Measurements from ENCODE around the gene TAF1B. TPM values are rescaled to one million over a fixed set of nuclear protein-coding genes. Genes with fewer than 3 reads are reported as not detected.

Gene TAF1B
- total and polyA plus RNA-seq, 10 of the 15 experiments (the other 5 are each of a cell fraction or from before 2014, with no cell fraction given), result 8.1 to 18.3 (median 12.4) TPM

DNA sequence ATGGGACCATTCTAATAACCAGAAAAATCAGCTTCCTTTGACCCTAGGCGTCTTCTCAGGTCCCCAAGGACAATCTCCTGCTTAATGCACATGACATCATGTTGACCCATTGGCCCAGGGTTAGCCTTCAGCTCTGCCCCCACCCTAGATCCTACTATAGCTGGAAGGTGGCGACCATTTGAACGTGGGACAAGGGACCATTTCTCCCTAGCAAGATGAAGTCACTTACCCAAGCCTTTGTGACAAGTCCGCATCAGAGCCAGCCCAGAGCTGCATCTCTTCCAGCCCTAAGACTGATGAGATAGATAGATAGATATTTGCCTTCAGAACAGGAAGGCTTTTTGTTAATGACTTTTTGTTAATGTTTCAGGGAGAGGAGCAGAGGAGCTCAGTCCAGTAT lies 28.2 kb upstream of the TAF1B start (continued):
- TF ChIP-seq, protein P1, sequence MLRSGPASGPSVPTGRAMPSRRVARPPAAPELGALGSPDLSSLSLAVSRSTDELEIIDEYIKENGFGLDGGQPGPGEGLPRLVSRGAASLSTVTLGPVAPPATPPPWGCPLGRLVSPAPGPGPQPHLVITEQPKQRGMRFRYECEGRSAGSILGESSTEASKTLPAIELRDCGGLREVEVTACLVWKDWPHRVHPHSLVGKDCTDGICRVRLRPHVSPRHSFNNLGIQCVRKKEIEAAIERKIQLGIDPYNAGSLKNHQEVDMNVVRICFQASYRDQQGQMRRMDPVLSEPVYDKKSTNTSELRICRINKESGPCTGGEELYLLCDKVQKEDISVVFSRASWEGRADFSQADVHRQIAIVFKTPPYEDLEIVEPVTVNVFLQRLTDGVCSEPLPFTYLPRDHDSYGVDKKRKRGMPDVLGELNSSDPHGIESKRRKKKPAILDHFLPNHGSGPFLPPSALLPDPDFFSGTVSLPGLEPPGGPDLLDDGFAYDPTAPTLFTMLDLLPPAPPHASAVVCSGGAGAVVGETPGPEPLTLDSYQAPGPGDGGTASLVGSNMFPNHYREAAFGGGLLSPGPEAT (IDR thresholded peaks at IDR 0.05; ENCODE audit: low read depth), result no peak
- TF ChIP-seq HDAC6 (IDR thresholded peaks at IDR 0.05; ENCODE audit: unreplicated experiment) (no peak), MXI1 (IDR thresholded peaks at IDR 0.05; ENCODE audit: low read depth, low read length) (no peak), RAD51 (IDR thresholded peaks at IDR 0.05) (no peak), RB1 (IDR thresholded peaks at IDR 0.05; ENCODE audit: borderline replicate concordance) (no peak)
- TF ChIP-seq, protein P2, sequence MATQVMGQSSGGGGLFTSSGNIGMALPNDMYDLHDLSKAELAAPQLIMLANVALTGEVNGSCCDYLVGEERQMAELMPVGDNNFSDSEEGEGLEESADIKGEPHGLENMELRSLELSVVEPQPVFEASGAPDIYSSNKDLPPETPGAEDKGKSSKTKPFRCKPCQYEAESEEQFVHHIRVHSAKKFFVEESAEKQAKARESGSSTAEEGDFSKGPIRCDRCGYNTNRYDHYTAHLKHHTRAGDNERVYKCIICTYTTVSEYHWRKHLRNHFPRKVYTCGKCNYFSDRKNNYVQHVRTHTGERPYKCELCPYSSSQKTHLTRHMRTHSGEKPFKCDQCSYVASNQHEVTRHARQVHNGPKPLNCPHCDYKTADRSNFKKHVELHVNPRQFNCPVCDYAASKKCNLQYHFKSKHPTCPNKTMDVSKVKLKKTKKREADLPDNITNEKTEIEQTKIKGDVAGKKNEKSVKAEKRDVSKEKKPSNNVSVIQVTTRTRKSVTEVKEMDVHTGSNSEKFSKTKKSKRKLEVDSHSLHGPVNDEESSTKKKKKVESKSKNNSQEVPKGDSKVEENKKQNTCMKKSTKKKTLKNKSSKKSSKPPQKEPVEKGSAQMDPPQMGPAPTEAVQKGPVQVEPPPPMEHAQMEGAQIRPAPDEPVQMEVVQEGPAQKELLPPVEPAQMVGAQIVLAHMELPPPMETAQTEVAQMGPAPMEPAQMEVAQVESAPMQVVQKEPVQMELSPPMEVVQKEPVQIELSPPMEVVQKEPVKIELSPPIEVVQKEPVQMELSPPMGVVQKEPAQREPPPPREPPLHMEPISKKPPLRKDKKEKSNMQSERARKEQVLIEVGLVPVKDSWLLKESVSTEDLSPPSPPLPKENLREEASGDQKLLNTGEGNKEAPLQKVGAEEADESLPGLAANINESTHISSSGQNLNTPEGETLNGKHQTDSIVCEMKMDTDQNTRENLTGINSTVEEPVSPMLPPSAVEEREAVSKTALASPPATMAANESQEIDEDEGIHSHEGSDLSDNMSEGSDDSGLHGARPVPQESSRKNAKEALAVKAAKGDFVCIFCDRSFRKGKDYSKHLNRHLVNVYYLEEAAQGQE (IDR thresholded peaks at IDR 0.05; ENCODE audit: low read depth, low read length), result no peak

DNA sequence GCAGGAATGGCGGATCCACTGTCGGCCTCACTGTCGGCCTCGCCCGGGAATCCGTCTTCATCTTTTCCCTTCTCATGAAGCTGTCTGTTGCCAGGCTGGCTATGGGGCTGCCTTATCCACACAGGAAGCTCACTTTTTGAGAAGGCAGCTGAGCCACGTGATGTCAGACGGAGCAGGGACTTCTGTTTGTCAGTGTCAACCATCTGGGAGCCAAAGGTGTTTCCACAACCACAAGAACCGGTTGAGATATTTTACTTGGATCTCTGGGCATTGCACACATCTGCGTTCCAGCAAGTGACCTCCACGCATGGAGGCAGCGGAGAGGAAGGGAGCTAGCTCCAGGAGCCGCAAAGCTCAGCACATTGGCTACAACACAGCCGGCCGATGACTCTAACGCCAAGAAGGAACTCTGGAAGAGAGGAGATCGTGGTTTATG lies 27.4 kb upstream of the TAF1B start:
- ChIA-PET RAD21 (ENCODE audit: unreplicated experiment) (interaction anchor here (0.8 to 4.5 kb wide), 5 partner anchors 16 to 232 kb away, joined by 3 to 37 read pairs (median 27); no protein-coding TSS in a partner anchor), SMC1A (ENCODE audit: uncharacterized antibody, unreplicated experiment) (interaction anchor here (0.7 to 4.7 kb wide), 14 partner anchors 14 to 241 kb away, joined by 3 to 39 read pairs (median 4); no protein-coding TSS in a partner anchor), POLR2A (no interaction called here), CTCF (interaction anchor here (1.1 to 6.3 kb wide), 14 partner anchors 9 to 257 kb away, joined by 3 to 82 read pairs (median 14); partner anchors contain the start of gene TAF1B)
- Histone ChIP-seq H3K4me3 (no peak overlapping the region), H3K4me1 (ENCODE audit: control insufficient read depth, insufficient read depth, low read length) (no peaks in the 10 kb centered on the region), H3K27ac (ENCODE audit: control insufficient read depth, insufficient read depth) (no peak overlapping the region), H3K79me2 (ENCODE audit: control insufficient read depth, insufficient read depth, low read length) (no peaks in the 10 kb centered on the region), H3K27me3 (replicated peaks in 1 of 2; ENCODE audit: control insufficient read depth in 2 of 2, insufficient read depth in 2 of 2, low read length in 1 of 2) (no peaks in the 10 kb centered on the region; a peak in 2 of 4 replicates), H4K20me1 (ENCODE audit: control insufficient read depth, insufficient read depth) (no peaks in the 10 kb centered on the region), H3K9ac (ENCODE audit: control insufficient read depth, insufficient read depth, low read length) (no peak overlapping the region), H3K4me2 (ENCODE audit: control insufficient read depth, insufficient read depth) (no peak overlapping the region), H3K9me3 (replicated peaks; ENCODE audit: control insufficient read depth, insufficient read depth, low read length) (no peaks in the 10 kb centered on the region), H3K36me3 (ENCODE audit: control insufficient read depth in 2 of 2, insufficient read depth in 2 of 2, low read length in 1 of 2) (no peaks in the 10 kb centered on the region), H2AFZ (ENCODE audit: control insufficient read depth, low read depth, low read length) (no peak overlapping the region)
- FAIRE-seq (no peak), DNase-seq (ENCODE audit: low read depth, low spot score) (no peak), ATAC-seq (no peak)
- BruUV-seq (replicated peaks), result no TSS peak
- 76% methylated on average over 17 of the region's 17 CpGs for WGBS (ENCODE audit: insufficient coverage, insufficient replicate concordance, low lambda C conversion rate, missing lambda C conversion rate)
- intact Hi-C loops (cut with micrococcal nuclease; ENCODE audit: unreplicated experiment), result loop anchor here (10.0 kb wide), 1 partner anchor 619 kb away; no protein-coding TSS in a partner anchor
- in situ Hi-C loops (cut with MboI), result loop anchor here (10.0 kb wide), 1 partner anchor 619 kb away; no protein-coding TSS in a partner anchor
- TF ChIP-seq, protein P3, sequence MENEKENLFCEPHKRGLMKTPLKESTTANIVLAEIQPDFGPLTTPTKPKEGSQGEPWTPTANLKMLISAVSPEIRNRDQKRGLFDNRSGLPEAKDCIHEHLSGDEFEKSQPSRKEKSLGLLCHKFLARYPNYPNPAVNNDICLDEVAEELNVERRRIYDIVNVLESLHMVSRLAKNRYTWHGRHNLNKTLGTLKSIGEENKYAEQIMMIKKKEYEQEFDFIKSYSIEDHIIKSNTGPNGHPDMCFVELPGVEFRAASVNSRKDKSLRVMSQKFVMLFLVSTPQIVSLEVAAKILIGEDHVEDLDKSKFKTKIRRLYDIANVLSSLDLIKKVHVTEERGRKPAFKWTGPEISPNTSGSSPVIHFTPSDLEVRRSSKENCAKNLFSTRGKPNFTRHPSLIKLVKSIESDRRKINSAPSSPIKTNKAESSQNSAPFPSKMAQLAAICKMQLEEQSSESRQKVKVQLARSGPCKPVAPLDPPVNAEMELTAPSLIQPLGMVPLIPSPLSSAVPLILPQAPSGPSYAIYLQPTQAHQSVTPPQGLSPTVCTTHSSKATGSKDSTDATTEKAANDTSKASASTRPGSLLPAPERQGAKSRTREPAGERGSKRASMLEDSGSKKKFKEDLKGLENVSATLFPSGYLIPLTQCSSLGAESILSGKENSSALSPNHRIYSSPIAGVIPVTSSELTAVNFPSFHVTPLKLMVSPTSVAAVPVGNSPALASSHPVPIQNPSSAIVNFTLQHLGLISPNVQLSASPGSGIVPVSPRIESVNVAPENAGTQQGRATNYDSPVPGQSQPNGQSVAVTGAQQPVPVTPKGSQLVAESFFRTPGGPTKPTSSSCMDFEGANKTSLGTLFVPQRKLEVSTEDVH (IDR thresholded peaks at IDR 0.05; ENCODE audit: low read depth, partially characterized antibody), result no peak
- no peak for TF ChIP-seq BACH1 (IDR thresholded peaks at IDR 0.05; ENCODE audit: borderline replicate concordance)
- TF ChIP-seq, protein P4, sequence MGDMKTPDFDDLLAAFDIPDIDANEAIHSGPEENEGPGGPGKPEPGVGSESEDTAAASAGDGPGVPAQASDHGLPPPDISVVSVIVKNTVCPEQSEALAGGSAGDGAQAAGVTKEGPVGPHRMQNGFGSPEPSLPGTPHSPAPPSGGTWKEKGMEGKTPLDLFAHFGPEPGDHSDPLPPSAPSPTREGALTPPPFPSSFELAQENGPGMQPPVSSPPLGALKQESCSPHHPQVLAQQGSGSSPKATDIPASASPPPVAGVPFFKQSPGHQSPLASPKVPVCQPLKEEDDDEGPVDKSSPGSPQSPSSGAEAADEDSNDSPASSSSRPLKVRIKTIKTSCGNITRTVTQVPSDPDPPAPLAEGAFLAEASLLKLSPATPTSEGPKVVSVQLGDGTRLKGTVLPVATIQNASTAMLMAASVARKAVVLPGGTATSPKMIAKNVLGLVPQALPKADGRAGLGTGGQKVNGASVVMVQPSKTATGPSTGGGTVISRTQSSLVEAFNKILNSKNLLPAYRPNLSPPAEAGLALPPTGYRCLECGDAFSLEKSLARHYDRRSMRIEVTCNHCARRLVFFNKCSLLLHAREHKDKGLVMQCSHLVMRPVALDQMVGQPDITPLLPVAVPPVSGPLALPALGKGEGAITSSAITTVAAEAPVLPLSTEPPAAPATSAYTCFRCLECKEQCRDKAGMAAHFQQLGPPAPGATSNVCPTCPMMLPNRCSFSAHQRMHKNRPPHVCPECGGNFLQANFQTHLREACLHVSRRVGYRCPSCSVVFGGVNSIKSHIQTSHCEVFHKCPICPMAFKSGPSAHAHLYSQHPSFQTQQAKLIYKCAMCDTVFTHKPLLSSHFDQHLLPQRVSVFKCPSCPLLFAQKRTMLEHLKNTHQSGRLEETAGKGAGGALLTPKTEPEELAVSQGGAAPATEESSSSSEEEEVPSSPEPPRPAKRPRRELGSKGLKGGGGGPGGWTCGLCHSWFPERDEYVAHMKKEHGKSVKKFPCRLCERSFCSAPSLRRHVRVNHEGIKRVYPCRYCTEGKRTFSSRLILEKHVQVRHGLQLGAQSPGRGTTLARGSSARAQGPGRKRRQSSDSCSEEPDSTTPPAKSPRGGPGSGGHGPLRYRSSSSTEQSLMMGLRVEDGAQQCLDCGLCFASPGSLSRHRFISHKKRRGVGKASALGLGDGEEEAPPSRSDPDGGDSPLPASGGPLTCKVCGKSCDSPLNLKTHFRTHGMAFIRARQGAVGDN (IDR thresholded peaks at IDR 0.05), result no peak

Data from GM12878 (cell line).